ENCODE measurements around the gene CADPS2.
"Not testable (repeated sequence)": the region's sequence is repeated elsewhere in the genome, so short reads cannot be mapped to it uniquely, and the experiment has no call there.

The CADPS2 gene

GRCh38 chr7:122849957-122850328, 36.3 kb downstream of the CADPS2 start:
- DNase-seq (ENCODE audit: low read depth) = no peak

GRCh38 chr7:122849322-122849956, 36.8 kb downstream of the CADPS2 start:
- DNase-seq (ENCODE audit: low read depth) = no peak

GRCh38 chr7:122847871-122848473, 38.3 kb downstream of the CADPS2 start:
- DNase-seq (ENCODE audit: low read depth) = no peak

- DNase-seq (ENCODE audit: low read depth) = no peak
These were observed 39.7 kb downstream of the CADPS2 start for GRCh38 chr7:122846591-122846990.

GRCh38 chr7:122845286-122845685, 41.0 kb downstream of the CADPS2 start:
- no peak for DNase-seq (ENCODE audit: low read depth)

GRCh38 chr7:122844191-122844988, 41.9 kb downstream of the CADPS2 start:
- no peak for DNase-seq (ENCODE audit: low read depth)

- no peak for DNase-seq (ENCODE audit: low read depth)
These were observed 43.3 kb downstream of the CADPS2 start for GRCh38 chr7:122842971-122843370.

- DNase-seq (ENCODE audit: low read depth) = not testable (repeated sequence)
These were observed 50.0 kb downstream of the CADPS2 start for GRCh38 chr7:122836286-122836685.

- DNase-seq (ENCODE audit: low read depth) = not testable (repeated sequence)
These were observed 51.7 kb downstream of the CADPS2 start for GRCh38 chr7:122834571-122834942.

- DNase-seq (ENCODE audit: low read depth) = no peak
These were observed 52.2 kb downstream of the CADPS2 start for GRCh38 chr7:122833888-122834570.

GRCh38 chr7:122831436-122831835, 54.8 kb downstream of the CADPS2 start:
- DNase-seq (ENCODE audit: low read depth) = no peak

- no peak for DNase-seq (ENCODE audit: low read depth)
These were observed 56.3 kb downstream of the CADPS2 start for GRCh38 chr7:122829962-122830361.

GRCh38 chr7:122827763-122828162, 58.5 kb downstream of the CADPS2 start:
- DNase-seq (ENCODE audit: low read depth) = no peak

- DNase-seq (ENCODE audit: low read depth) = no peak
These were observed 72.4 kb downstream of the CADPS2 start for GRCh38 chr7:122813845-122814244.

- no peak for DNase-seq (ENCODE audit: low read depth)
These were observed 82.4 kb downstream of the CADPS2 start for GRCh38 chr7:122803851-122804250.

- DNase-seq (ENCODE audit: low read depth) = peak; percentile 0
These were observed 82.9 kb downstream of the CADPS2 start for GRCh38 chr7:122803323-122803722.

- DNase-seq (ENCODE audit: low read depth) = no peak
These were observed 83.9 kb downstream of the CADPS2 start for GRCh38 chr7:122802301-122802751.

GRCh38 chr7:122791959-122792545, 94.2 kb downstream of the CADPS2 start:
- no peak for DNase-seq (ENCODE audit: low read depth)

GRCh38 chr7:122790591-122790990, 95.7 kb downstream of the CADPS2 start:
- DNase-seq (ENCODE audit: low read depth) = no peak

- no peak for DNase-seq (ENCODE audit: low read depth)
These were observed 96.1 kb downstream of the CADPS2 start for GRCh38 chr7:122790132-122790531.

- no peak for DNase-seq (ENCODE audit: low read depth)
These were observed 97.1 kb downstream of the CADPS2 start for GRCh38 chr7:122789156-122789555.

- no peak for DNase-seq (ENCODE audit: low read depth)
These were observed 115.4 kb downstream of the CADPS2 start for GRCh38 chr7:122770686-122771335.
